BE2C (cell line): Measurements from ENCODE around the gene C1orf94.

Source experiments
- DNase-seq: peaks from one replicate; pipeline ENCODE4 v3.0.0-alpha.2; 2020
- H3K27me3 ChIP-seq: fragments of 250-450 bp; sonication (Bioruptor Pico); 2 replicates; pipeline ENCODE4 v1.5.1; 2020; ENCODE audit warnings: mild to moderate bottlenecking
- H3K36me3 ChIP-seq: fragments of 250-450 bp; sonication (Bioruptor Pico); 2 replicates; pipeline ENCODE4 v1.5.1; 2020; ENCODE audit warnings: mild to moderate bottlenecking
- H3K4me1 ChIP-seq: fragments of 250-450 bp; sonication (Bioruptor Pico); 2 replicates; pipeline ENCODE4 v1.5.1; 2020
- H3K4me3 ChIP-seq: 2 replicates; pipeline ENCODE4 v1.5.1; 2011; ENCODE audit warnings: low read depth, low read length
- H3K9me3 ChIP-seq: fragments of 250-450 bp; sonication (Bioruptor Pico); 2 replicates; pipeline ENCODE4 v1.5.1; 2020
- CTCF ChIP-seq: IDR thresholded peaks from 2 replicates; pipeline ENCODE4 v1.5.1; 2012; ENCODE audit warnings: mild to moderate bottlenecking, low read depth, low read length

C1orf94 gene

DNA sequence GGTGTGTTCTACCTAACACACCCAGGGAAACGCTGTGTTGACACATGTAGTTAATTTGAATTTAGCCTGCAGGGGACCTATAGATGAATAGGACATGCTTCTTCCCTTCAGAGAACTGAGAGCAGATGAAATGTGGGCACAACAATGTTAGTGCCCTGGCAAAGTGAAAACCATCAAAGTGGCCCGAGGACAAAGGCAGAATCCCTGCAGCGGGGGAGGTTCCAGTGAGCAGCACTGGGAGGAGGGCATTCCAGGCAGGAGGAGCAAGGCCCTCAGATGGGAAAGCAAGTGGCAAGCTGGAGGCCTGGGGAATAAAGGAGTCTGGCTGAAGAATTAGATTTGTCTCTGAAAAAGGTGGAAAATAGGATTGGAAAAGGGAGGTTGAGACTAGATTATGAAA is 37.2 kb downstream of the C1orf94 start:
- TF ChIP-seq CTCF: no peak
- no peak overlapping the region for H3K4me3 ChIP-seq
- H3K9me3 ChIP-seq: no peaks in the 10 kb centered on the region
- H3K36me3 ChIP-seq: no peaks in the 10 kb centered on the region
- H3K27me3 ChIP-seq: no peaks in the 10 kb centered on the region
- no peak for DNase-seq
- no peaks in the 10 kb centered on the region for H3K4me1 ChIP-seq

DNA sequence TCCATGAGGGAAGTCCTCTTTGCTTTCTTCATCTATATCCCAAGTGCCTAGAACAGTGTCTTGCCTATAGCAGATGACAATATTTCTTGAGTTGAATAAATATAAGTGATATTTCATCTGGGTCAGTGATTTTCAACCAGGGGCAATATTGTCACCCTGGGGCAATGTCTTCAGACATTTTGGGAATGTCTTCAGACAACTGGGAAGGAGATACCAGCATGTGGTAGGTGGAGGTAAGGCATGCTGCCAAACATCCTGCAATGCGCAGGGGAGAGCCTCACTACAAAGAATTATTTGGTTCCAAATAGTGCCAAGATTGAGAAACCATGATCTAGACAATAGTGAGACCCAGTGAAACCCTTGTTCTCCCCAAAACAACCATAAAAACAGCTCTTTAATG is 54.7 kb downstream of the C1orf94 start:
- no peak for DNase-seq
- Histone ChIP-seq H3K36me3 (no peaks in the 10 kb centered on the region), H3K4me1 (no peaks in the 10 kb centered on the region), H3K9me3 (no peaks in the 10 kb centered on the region), H3K27me3 (no peaks in the 10 kb centered on the region), H3K4me3 (no peak overlapping the region)
- TF ChIP-seq CTCF: no peak

DNA sequence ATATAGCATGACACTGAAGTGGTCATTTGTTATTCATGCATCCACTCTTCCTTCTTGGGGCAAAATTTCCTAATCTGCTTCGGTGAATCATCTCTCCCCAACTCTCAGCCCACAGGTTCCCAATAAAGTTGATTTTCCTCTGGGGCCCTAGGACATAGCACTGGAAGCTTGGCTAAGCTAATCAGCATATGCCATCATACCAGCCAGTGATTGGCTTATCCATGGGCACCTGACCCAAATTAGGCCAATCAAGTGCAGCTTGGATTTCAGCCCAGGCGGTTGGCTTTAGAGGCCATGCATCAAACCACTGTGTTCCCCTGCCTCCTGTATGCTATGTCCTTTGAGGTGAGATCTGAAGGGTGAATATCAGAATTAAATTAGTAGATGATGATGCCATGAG is 58.9 kb downstream of the C1orf94 start:
- H3K9me3 ChIP-seq: no peaks in the 10 kb centered on the region
- DNase-seq: no peak
- no peak for TF ChIP-seq CTCF

DNA sequence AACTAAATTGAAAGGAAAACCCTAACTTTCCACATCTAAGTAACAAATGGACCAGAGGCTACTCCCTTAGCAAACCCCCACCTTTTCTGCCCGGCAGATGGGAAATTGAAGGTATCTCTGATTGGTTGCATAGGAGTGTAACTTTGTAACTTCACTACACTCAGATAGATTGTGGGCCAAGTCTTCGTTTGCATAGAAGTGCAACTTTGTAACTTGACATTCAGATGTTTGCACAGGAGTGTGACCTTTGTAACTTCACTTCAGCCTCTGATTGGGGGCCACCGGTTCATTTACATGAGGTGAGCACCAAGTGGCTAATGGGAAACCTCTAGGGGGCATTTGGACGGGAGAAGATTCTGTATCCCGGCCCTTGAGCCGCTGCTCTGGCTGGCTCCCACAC is 59.4 kb downstream of the C1orf94 start:
- H3K4me3 ChIP-seq: no peak overlapping the region
- DNase-seq: no peak
- no peak for TF ChIP-seq CTCF
- no peaks in the 10 kb centered on the region for H3K9me3 ChIP-seq
- no peaks in the 10 kb centered on the region for H3K27me3 ChIP-seq
- H3K36me3 ChIP-seq: no peaks in the 10 kb centered on the region
- no peaks in the 10 kb centered on the region for H3K4me1 ChIP-seq

More for the DNA sequence above, 58.9 kb downstream of the C1orf94 start:
- H3K4me1 ChIP-seq: no peaks in the 10 kb centered on the region
- no peak overlapping the region for H3K4me3 ChIP-seq
- no peaks in the 10 kb centered on the region for H3K27me3 ChIP-seq
- no peaks in the 10 kb centered on the region for H3K36me3 ChIP-seq

DNA sequence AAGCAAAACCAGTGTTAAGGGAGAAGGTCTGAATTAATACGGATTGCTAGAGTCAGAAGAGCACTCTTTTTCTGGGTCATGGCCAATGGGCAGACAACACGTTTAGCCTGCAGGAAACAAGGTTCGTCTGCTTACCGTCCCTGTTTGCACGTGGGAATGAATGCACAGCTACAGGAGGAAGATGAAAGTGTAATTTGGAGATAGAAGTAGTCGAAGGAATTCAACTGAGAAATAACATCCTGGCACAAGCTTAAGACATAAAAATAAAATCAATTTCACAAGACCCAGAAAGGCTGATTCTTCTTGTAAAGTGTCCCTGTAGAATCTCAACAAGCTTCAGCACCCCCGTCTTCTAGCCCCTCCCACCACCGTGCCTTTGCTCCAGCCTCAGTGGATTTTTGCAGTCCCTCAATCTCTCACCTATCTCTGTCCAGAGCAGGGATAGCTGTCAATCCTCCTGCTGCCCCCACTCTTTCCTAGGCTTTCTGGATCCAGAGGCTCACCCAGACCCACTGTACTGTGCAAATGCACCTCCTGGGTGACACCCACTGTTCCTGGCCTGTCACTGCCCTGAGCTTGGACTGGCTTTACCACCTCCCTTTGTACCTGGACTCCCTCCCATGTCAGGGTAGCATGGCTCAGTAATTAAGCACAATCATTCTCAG is 60.6 kb downstream of the C1orf94 start:
- DNase-seq: no peak
- TF ChIP-seq CTCF: no peak
- H3K4me3 ChIP-seq: no peak overlapping the region
- no peaks in the 10 kb centered on the region for H3K36me3 ChIP-seq
- no peaks in the 10 kb centered on the region for H3K27me3 ChIP-seq
- H3K9me3 ChIP-seq: no peaks in the 10 kb centered on the region
- H3K4me1 ChIP-seq: no peaks in the 10 kb centered on the region

GRCh38 chr1:34245967-34246366 is 69.3 kb downstream of the C1orf94 start:
- H3K36me3 ChIP-seq: no peaks in the 10 kb centered on the region
- TF ChIP-seq CTCF: no peak
- H3K27me3 ChIP-seq: no peaks in the 10 kb centered on the region
- H3K4me1 ChIP-seq: no peaks in the 10 kb centered on the region
- no peak overlapping the region for H3K4me3 ChIP-seq
- no peak for DNase-seq
- no peaks in the 10 kb centered on the region for H3K9me3 ChIP-seq
